Spleen (tissue), 11 donors: ENCODE measurements around the gene CHMP3. TPM values are rescaled to one million over a fixed set of nuclear protein-coding genes. Genes with fewer than 3 reads are reported as not detected.

Experiments used
- DNase-seq: peaks from one replicate; pipeline ENCODE4 v3.0.0-alpha.2; 2020
- H3K27ac ChIP-seq, 8 donors: fragments of 200-600 bp; sonication (generic) in 7 of 8; 1 replicate in 4 of 8; 2 replicates in 4 of 8; pipeline versions ENCODE4 v1.5.0 to v1.8.0; 2016 to 2021; ENCODE audit warnings: inconsistent platforms in 4 of 8, mild to moderate bottlenecking in 4 of 8, moderate library complexity in 1 of 8
- H3K27me3 ChIP-seq, 7 donors: fragments of 200-600 bp; sonication (generic) in 6 of 7; replicated peaks in 1 of 7; 1 replicate in 4 of 7; 2 replicates in 3 of 7; pipeline versions ENCODE4 v1.5.0 to v1.8.0; 2016 to 2021; ENCODE audit warnings: inconsistent platforms in 3 of 7, mild to moderate bottlenecking in 1 of 7
- H3K36me3 ChIP-seq, 6 donors: fragments of 200-600 bp; sonication (generic) in 5 of 6; 1 replicate in 4 of 6; 2 replicates in 2 of 6; pipeline versions ENCODE4 v1.5.0 to v1.8.0; 2016 to 2021; ENCODE audit warnings: inconsistent platforms in 2 of 6
- H3K4me1 ChIP-seq, 6 donors: fragments of 200-600 bp; sonication (generic) in 5 of 6; 1 replicate in 3 of 6; 2 replicates in 3 of 6; pipeline versions ENCODE4 v1.5.0 to v1.8.0; 2016 to 2021; ENCODE audit warnings: inconsistent platforms in 3 of 6
- H3K4me3 ChIP-seq, 8 donors: fragments of 200-600 bp; sonication (generic) in 7 of 8; 1 replicate in 4 of 8; 2 replicates in 4 of 8; pipeline versions ENCODE4 v1.5.0 to v1.8.0; 2016 to 2021; ENCODE audit warnings: inconsistent platforms in 4 of 8, mild to moderate bottlenecking in 4 of 8, moderate library complexity in 2 of 8
- H3K9me3 ChIP-seq, 8 donors: fragments of 200-600 bp; sonication (generic) in 7 of 8; 1 replicate in 4 of 8; 2 replicates in 4 of 8; pipeline versions ENCODE4 v1.5.0 to v1.8.0; 2016 to 2021; ENCODE audit warnings: inconsistent platforms in 4 of 8
- POLR2A ChIP-seq, 3 donors: fragments of 450-650 bp; IDR thresholded peaks; one replicate each; pipeline ENCODE4 v1.5.1; 2017; ENCODE audit warnings: antibody characterized with exemption in 3 of 3, mild to moderate bottlenecking in 1 of 3
- POLR2AphosphoS5 ChIP-seq, 3 donors: sonication (generic); formaldehyde crosslinking; IDR thresholded peaks; one replicate each; pipeline ENCODE4 v1.5.1; 2017; ENCODE audit warnings: antibody characterized with exemption in 3 of 3
- WGBS, 5 donors: extraction: QIAGEN DNeasy Blood & Tissue Kit in 3 of 5; methylation state at CpG; one replicate each; pipeline versions ENCODE4 v1.1.5 to v1.1.7; 2013 to 2018; 5-methylcytosine and 5-hydroxymethylcytosine counted together
- intact Hi-C: fragments of 100-400 bp; cut with DNase I; formaldehyde crosslinking; loops from one replicate; pipeline ENCODE4 v1.15.0; 2023; ENCODE audit warnings: low total_unique reads
- polyA plus RNA-seq, 3 donors: library from polyadenylated mRNA; stranded (reverse); fragments of 200-250 nt; gene quantifications; one replicate each; pipeline ENCODE4 v1.2.1, GENCODE V29; 2013
- total RNA-seq, 7 donors: library from RNA; depleted of rRNA in 3 of 7; stranded (reverse); fragments of >200 nt in 3 of 7; fragmentation: NEBNext Ultra II Directional in 4 of 7; extraction: Animal tissue kit (Norgen Biotek cat#: 25700) in 4 of 7; gene quantifications; one replicate each; pipeline versions ENCODE4 v1.1.0 to v1.2.1, GENCODE V29; 2016 to 2021
- TF ChIP-seq, protein P1 (sequence below), 11 experiments: fragments of 200-600 bp in 7 of 11; fragments of 450-650 bp in 4 of 11; sonication (generic) in 4 of 11; IDR thresholded peaks in 8 of 11; conservative IDR thresholded peaks in 3 of 11; 1 replicate in 7 of 11; 2 replicates in 4 of 11; pipeline versions ENCODE4 v1.4.0 to v1.8.0; 2016 to 2021; ENCODE audit warnings: antibody characterized with exemption in 11 of 11, inconsistent platforms in 4 of 11, mild to moderate bottlenecking in 1 of 11
- donor health status: healthy with polysubstance abuse.
- donor health status: DM: no; HTN: no; CAD: no; lungs with moderate emphysema.
- donor health status: DM: no; HTN: no; CAD: no.
- donor health status: Bipolar disorder and iron deficiency.
- donor health status: healthy.
- donor health status: DM: no; HTN: no; CAD: no.
- donor health status: DM: yes; HTN: yes; CAD: no.

The CHMP3 gene
- total and polyA plus RNA-seq, 10 donors, result 33.6 to 125 (median 79.3) TPM

DNA sequence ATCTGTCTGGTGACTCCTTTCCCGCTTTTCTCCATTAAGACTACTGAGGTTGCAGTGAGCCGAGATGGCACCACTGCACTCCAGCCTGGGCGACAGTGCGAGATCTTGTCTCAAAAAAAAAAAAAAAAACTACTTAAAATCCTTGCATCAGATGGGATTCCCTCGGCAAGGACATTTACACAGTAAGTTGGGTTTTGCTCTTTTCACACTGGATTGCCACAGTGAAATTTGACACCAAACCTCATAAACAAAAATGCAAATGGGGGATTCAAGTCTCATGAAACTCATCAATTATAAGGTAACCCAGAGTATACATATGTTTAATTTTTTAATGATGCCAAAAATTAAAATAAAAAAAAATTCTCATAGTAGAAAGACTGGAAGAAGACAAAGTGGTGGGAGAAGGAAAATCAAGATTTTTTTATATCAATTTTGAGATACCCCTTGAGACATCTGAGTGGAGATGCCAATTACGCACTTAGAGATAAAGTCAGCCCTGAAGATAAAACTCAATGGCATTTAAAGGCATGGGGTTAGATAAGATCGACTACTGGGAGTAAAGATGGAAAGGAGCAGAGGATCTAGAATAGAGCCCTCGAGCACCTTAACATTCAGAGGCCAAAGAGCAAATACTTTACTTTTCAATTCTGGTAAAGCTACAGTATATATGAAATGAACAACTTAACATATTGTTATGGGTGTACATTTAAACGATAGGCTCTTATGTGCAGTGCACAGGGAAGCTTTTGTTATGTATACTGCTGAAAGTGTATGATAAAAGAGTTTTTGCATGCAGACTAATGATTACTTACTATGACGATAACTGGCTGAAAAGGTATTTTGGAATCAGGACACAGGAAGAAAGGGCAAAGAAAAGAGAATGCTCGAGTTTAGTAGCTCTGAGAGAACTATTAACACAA, 37.6 kb downstream of the CHMP3 start:
- no peaks in the 10 kb centered on the region for H3K27me3 ChIP-seq
- peaks cover 0 to 87% (median 24%) of the 10 kb centered on the region in 6 donors for H3K36me3 ChIP-seq
- no peak overlapping the region for H3K4me3 ChIP-seq
- no peak overlapping the region for H3K27ac ChIP-seq
- H3K9me3 ChIP-seq, result peaks cover 0 to 16% (median 12%) of the 10 kb centered on the region in 8 donors
- intact Hi-C loops, result no loop called here
- TF ChIP-seq POLR2A (IDR thresholded peaks at IDR 0.05), result no peak
- TF ChIP-seq POLR2AphosphoS5 (IDR thresholded peaks at IDR 0.05), result no peak
- TF ChIP-seq, protein P1, sequence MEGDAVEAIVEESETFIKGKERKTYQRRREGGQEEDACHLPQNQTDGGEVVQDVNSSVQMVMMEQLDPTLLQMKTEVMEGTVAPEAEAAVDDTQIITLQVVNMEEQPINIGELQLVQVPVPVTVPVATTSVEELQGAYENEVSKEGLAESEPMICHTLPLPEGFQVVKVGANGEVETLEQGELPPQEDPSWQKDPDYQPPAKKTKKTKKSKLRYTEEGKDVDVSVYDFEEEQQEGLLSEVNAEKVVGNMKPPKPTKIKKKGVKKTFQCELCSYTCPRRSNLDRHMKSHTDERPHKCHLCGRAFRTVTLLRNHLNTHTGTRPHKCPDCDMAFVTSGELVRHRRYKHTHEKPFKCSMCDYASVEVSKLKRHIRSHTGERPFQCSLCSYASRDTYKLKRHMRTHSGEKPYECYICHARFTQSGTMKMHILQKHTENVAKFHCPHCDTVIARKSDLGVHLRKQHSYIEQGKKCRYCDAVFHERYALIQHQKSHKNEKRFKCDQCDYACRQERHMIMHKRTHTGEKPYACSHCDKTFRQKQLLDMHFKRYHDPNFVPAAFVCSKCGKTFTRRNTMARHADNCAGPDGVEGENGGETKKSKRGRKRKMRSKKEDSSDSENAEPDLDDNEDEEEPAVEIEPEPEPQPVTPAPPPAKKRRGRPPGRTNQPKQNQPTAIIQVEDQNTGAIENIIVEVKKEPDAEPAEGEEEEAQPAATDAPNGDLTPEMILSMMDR (IDR thresholded peaks at IDR 0.05 in 8 of 11, conservative IDR thresholded peaks at IDR 0.05 in 3 of 11), result no peak
- 91 to 95% (median 95%) methylated on average over 11 of the region's 11 CpGs for WGBS, 5 donors
- no peaks in the 10 kb centered on the region for H3K4me1 ChIP-seq
- DNase-seq, result no peak

DNA sequence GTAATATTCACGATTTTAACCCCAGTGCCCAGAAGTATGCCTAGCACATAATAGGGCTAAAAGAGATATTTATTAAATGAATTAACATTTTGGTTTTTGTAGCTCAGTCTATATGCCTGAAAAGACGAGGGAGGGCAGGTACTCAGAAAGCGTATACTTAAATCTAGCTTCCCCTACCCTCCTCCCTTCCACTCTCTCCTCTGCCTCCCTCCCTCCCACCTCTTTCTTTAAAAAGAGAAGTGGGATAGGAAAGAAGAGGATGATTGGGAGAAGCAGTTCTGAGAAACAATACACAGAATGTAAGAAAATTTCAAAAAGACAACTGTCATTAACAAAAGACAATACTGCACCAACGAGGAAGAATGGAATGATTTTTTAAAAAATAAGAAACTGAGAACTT, 39.8 kb downstream of the CHMP3 start:
- TF ChIP-seq POLR2AphosphoS5 (IDR thresholded peaks at IDR 0.05) (no peak), POLR2A (IDR thresholded peaks at IDR 0.05) (no peak)
- TF ChIP-seq, protein P1 (IDR thresholded peaks at IDR 0.05 in 8 of 11, conservative IDR thresholded peaks at IDR 0.05 in 3 of 11), result no peak
- 94 to 96% (median 95%) methylated on average over 4 of the region's 4 CpGs for WGBS, 5 donors

DNA sequence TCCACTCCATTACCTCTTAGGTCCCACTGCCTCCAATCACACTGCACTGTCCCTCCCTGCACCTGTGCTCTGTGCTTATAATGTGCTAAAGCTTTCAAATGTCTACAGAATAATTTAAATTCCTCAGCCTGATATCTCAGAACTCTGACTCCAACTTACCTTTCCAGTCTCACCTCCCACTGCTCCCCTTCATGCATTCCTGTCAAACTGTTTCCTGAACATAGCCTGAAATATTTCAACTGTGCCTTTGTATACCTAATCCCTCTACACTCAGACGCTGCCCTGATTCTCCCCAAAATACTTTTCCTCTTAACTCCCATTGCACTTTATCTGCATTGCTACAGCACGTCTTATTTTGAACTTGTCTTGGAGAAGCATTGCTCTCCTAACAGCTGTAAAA, 40.5 kb downstream of the CHMP3 start:
- WGBS, 5 donors, result 92 to 99% (median 96%) methylated on average over 2 of the region's 2 CpGs
- H3K27me3 ChIP-seq, result no peaks in the 10 kb centered on the region
- TF ChIP-seq POLR2A (IDR thresholded peaks at IDR 0.05), result no peak
- H3K9me3 ChIP-seq, result peaks cover 4 to 31% (median 25%) of the 10 kb centered on the region in 8 donors
- H3K27ac ChIP-seq, result no peak overlapping the region
- no peak overlapping the region for H3K4me3 ChIP-seq
- H3K4me1 ChIP-seq, result peaks cover 0 to 7% (median 0%) of the 10 kb centered on the region in 6 donors
- intact Hi-C loops, result no loop called here
- peaks cover 0 to 83% (median 13%) of the 10 kb centered on the region in 6 donors for H3K36me3 ChIP-seq
- no peak for DNase-seq

More for the DNA sequence above, 39.8 kb downstream of the CHMP3 start:
- H3K27ac ChIP-seq, result no peak overlapping the region
- peaks cover 0 to 89% (median 20%) of the 10 kb centered on the region in 6 donors for H3K36me3 ChIP-seq
- no peak for DNase-seq
- no peak overlapping the region for H3K4me3 ChIP-seq
- peaks cover 0 to 4% (median 0%) of the 10 kb centered on the region in 6 donors for H3K4me1 ChIP-seq
- no peaks in the 10 kb centered on the region for H3K27me3 ChIP-seq
- intact Hi-C loops, result no loop called here
- H3K9me3 ChIP-seq, result peaks cover 4 to 31% (median 25%) of the 10 kb centered on the region in 8 donors

DNA sequence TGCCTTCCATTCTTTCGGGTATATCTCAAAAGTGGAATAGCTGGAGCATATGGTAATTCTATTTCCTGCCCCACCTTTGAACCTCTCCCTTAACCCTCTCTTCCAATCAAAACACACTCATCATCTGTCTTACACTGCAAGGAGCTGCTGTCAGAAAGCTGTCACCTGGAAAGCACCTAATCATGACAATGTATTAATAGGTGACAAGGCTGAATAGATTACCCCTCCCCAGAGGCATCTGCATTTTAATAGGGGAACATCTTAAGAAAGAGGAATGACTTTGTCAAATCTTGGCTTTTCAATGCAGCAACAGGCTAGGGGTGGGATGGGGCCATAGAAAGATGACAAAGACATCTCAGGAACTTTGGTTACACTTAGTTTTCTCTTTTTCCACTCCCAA, 41.3 kb downstream of the CHMP3 start:
- H3K4me3 ChIP-seq, result no peak overlapping the region
- DNase-seq, result no peak
- H3K4me1 ChIP-seq, result peaks cover 0 to 7% (median 0%) of the 10 kb centered on the region in 6 donors
- H3K9me3 ChIP-seq, result peaks cover 4 to 31% (median 25%) of the 10 kb centered on the region in 8 donors
- intact Hi-C loops, result no loop called here
- TF ChIP-seq, protein P1 (IDR thresholded peaks at IDR 0.05 in 8 of 11, conservative IDR thresholded peaks at IDR 0.05 in 3 of 11), result no peak
- TF ChIP-seq POLR2A (IDR thresholded peaks at IDR 0.05) (no peak), POLR2AphosphoS5 (IDR thresholded peaks at IDR 0.05) (no peak)
- 81 to 97% (median 93%) methylated on average over 1 of the region's 1 CpG for WGBS, 5 donors
- no peak overlapping the region for H3K27ac ChIP-seq
- no peaks in the 10 kb centered on the region for H3K27me3 ChIP-seq
- H3K36me3 ChIP-seq, result peaks cover 0 to 76% (median 9%) of the 10 kb centered on the region in 6 donors
